Measurements from ENCODE around the gene CFAP161. TPM values are rescaled to one million over a fixed set of nuclear protein-coding genes. Genes with fewer than 3 reads are reported as not detected.

The CFAP161 gene
- total and polyA plus RNA-seq, 9 of the 15 experiments (the other 6 are each of a cell fraction or from before 2014, with no cell fraction given), result 25.8 to 83.3 (median 75.6) TPM

DNA sequence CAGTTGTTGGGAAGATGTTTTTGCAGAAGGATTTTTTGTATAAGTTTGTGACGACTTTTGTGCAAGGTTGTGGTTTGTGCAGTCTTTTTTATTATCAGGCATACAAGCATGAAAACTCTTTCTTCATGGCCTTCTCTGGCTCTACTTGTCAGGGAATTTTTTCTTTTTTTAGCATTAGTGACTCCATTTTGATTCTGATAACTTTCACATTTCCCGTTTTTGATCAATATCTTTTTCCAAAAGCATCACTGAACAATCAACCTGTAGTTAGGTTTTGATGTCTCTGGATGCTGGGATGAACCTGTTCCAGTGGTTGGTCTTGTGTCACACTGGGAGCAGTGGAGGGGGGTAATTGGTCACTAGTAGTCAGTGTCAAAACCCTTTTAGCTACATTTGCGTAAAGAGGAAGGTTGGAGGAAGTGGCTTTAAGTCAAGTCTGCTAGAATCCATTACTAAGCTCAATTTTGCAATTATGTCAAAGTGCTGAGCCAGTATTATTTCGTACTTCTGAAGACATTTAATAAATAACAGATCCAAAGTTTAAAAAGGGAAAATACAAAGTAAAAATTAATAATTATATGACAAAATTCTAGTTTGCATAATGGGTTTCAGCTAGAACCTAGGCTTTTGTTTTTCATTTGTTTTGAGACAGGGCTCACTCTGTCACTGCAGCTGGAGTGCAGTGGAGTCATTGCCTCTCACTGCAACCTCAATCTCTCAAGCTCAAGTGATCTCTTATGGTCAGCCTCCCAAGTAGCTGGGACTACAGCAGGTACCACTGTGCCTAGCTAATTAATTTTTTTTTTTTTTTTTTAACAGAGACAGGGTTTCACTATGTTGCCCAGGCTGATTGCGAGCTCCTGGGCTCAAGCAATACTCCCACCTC lies 18.8 kb upstream of the CFAP161 start (continued):
- TF ChIP-seq BCLAF1 (IDR thresholded peaks at IDR 0.05; ENCODE audit: borderline replicate concordance in 1 of 2, control insufficient read depth in 1 of 2, low read depth in 2 of 2, low read length in 1 of 2) (no peak), ARID2 (IDR thresholded peaks at IDR 0.05) (no peak), SOX6 (IDR thresholded peaks at IDR 0.05) (no peak), MAFF (IDR thresholded peaks at IDR 0.05; ENCODE audit: low read length) (peak; percentile 37; the same call in 1 of the 2 replicates), PTTG1 (tag; IDR thresholded peaks at IDR 0.05; ENCODE audit: low read depth) (peak; percentile 71; the same call in 1 of the 2 replicates), ZBTB5 (IDR thresholded peaks at IDR 0.05) (no peak), SAFB (IDR thresholded peaks at IDR 0.05; ENCODE audit: borderline replicate concordance, low read depth, low read length) (no peak), FOXP4 (CRISPR knock-in tag; IDR thresholded peaks at IDR 0.05; ENCODE audit: borderline replicate concordance) (no peak), DMBX1 (CRISPR knock-in tag; IDR thresholded peaks at IDR 0.05; ENCODE audit: borderline replicate concordance) (peak; percentile 89), KHSRP (IDR thresholded peaks at IDR 0.05) (no peak), JUNB (CRISPR knock-in tag; conservative IDR thresholded peaks at IDR 0.05) (no peak), CBX2 (IDR thresholded peaks at IDR 0.05; ENCODE audit: insufficient read depth, low read length, poor library complexity, severe bottlenecking) (no peak)
- TF ChIP-seq, protein P1, sequence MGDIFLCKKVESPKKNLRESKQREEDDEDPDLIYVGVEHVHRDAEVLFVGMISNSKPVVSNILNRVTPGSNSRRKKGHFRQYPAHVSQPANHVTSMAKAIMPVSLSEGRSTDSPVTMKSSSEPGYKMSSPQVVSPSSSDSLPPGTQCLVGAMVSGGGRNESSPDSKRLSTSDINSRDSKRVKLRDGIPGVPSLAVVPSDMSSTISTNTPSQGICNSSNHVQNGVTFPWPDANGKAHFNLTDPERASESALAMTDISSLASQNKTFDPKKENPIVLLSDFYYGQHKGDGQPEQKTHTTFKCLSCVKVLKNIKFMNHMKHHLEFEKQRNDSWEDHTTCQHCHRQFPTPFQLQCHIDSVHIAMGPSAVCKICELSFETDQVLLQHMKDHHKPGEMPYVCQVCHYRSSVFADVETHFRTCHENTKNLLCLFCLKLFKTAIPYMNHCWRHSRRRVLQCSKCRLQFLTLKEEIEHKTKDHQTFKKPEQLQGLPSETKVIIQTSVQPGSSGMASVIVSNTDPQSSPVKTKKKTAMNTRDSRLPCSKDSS (IDR thresholded peaks at IDR 0.05; ENCODE audit: low read depth, partially characterized antibody), result no peak
- TF ChIP-seq, protein P2, sequence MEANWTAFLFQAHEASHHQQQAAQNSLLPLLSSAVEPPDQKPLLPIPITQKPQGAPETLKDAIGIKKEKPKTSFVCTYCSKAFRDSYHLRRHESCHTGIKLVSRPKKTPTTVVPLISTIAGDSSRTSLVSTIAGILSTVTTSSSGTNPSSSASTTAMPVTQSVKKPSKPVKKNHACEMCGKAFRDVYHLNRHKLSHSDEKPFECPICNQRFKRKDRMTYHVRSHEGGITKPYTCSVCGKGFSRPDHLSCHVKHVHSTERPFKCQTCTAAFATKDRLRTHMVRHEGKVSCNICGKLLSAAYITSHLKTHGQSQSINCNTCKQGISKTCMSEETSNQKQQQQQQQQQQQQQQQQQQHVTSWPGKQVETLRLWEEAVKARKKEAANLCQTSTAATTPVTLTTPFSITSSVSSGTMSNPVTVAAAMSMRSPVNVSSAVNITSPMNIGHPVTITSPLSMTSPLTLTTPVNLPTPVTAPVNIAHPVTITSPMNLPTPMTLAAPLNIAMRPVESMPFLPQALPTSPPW (CRISPR knock-in tag; IDR thresholded peaks at IDR 0.05), result no peak
